H9 (cell line): ENCODE results near the gene PCDH10. TPM values are rescaled to one million over a fixed set of nuclear protein-coding genes. Genes with fewer than 3 reads are reported as not detected.
A peak's percentile ranks its signal among the peaks of the same experiment; 100 is the strongest.

Experiments
- DNase-seq: peaks from one replicate; pipeline ENCODE4 v3.0.0-alpha.2; 2017
- H2AFZ ChIP-seq: one replicate; pipeline ENCODE4 v1.6.1; 2013; ENCODE audit warnings: mild to moderate bottlenecking, low read length, control low read depth, moderate library complexity
- H2AK5ac ChIP-seq: 2 replicates; pipeline ENCODE4 v1.6.1; 2013; ENCODE audit warnings: low read length, control low read depth, mixed read lengths; ENCODE audit not compliant: insufficient read length
- H2BK120ac ChIP-seq: one replicate; pipeline ENCODE4 v1.6.1; 2013; ENCODE audit warnings: low read depth, mild to moderate bottlenecking, low read length, control low read depth, inconsistent platforms; ENCODE audit not compliant: poor library complexity, severe bottlenecking
- H2BK12ac ChIP-seq: 2 replicates; pipeline ENCODE4 v1.6.1; 2013; ENCODE audit warnings: low read length, control low read depth, mixed read lengths, low read depth; ENCODE audit not compliant: insufficient read length
- H2BK15ac ChIP-seq: 2 replicates; pipeline ENCODE4 v1.6.1; 2013; ENCODE audit warnings: low read depth, low read length, control low read depth
- H2BK20ac ChIP-seq: one replicate; pipeline ENCODE4 v1.6.1; 2013; ENCODE audit warnings: low read depth, mild to moderate bottlenecking, low read length, control low read depth, inconsistent platforms; ENCODE audit not compliant: poor library complexity, severe bottlenecking
- H2BK5ac ChIP-seq: 2 replicates; pipeline ENCODE4 v1.6.1; 2013; ENCODE audit warnings: low read length, control low read depth, mixed read lengths; ENCODE audit not compliant: insufficient read length
- H3K14ac ChIP-seq: 2 replicates; pipeline ENCODE4 v1.6.1; 2013; ENCODE audit warnings: low read length, control low read depth; ENCODE audit not compliant: insufficient read depth
- H3K18ac ChIP-seq: 2 replicates; pipeline ENCODE4 v1.6.1; 2013; ENCODE audit warnings: low read depth, mild to moderate bottlenecking, mixed read lengths, low read length, control low read depth; ENCODE audit not compliant: insufficient read length
- H3K23ac ChIP-seq: 2 replicates; pipeline ENCODE4 v1.6.1; 2013; ENCODE audit warnings: low read length, control low read depth, mixed read lengths, low read depth; ENCODE audit not compliant: insufficient read length
- H3K23me2 ChIP-seq: 2 replicates; pipeline ENCODE4 v1.6.1; 2013; ENCODE audit warnings: low read depth, mild to moderate bottlenecking, mixed read lengths, low read length, control low read depth; ENCODE audit not compliant: insufficient read length, poor library complexity, severe bottlenecking
- H3K27ac ChIP-seq: 2 replicates; pipeline ENCODE4 v1.5.1; 2013; ENCODE audit warnings: low read length, control low read depth, mixed read lengths, low read depth; ENCODE audit not compliant: insufficient read length
- H3K27me3 ChIP-seq: 2 replicates; pipeline ENCODE4 v1.6.1; 2013; ENCODE audit warnings: low read length, control low read depth, inconsistent platforms; ENCODE audit not compliant: insufficient read depth
- H3K4ac ChIP-seq: 2 replicates; pipeline ENCODE4 v1.6.1; 2013; ENCODE audit warnings: low read depth, mild to moderate bottlenecking, control low read depth, inconsistent platforms, low read length, moderate library complexity
- H3K4me1 ChIP-seq: 2 replicates; pipeline ENCODE4 v1.6.1; 2013; ENCODE audit warnings: low read length, control low read depth, inconsistent platforms; ENCODE audit not compliant: insufficient read depth
- H3K4me2 ChIP-seq: 2 replicates; pipeline ENCODE4 v1.6.1; 2013; ENCODE audit warnings: low read length, control low read depth, mixed read lengths; ENCODE audit not compliant: insufficient read length, insufficient read depth
- H3K56ac ChIP-seq: 2 replicates; pipeline ENCODE4 v1.6.1; 2013; ENCODE audit warnings: low read depth, mild to moderate bottlenecking, mixed read lengths, low read length, control low read depth; ENCODE audit not compliant: insufficient read length
- H3K79me1 ChIP-seq: 2 replicates; pipeline ENCODE4 v1.6.1; 2013; ENCODE audit warnings: low read depth, mild to moderate bottlenecking, moderate library complexity, low read length, control low read depth, inconsistent platforms; ENCODE audit not compliant: insufficient read depth, poor library complexity, severe bottlenecking
- H3K79me2 ChIP-seq: 2 replicates; pipeline ENCODE4 v1.6.1; 2013; ENCODE audit warnings: low read length, control low read depth, inconsistent platforms; ENCODE audit not compliant: insufficient read depth
- H3K9ac ChIP-seq: 2 replicates; pipeline ENCODE4 v1.6.1; 2013; ENCODE audit warnings: low read length, control low read depth, mixed read lengths; ENCODE audit not compliant: insufficient read length; ENCODE audit errors: extremely low read depth
- H3K9me3 ChIP-seq: one replicate; pipeline ENCODE4 v1.6.1; 2013; ENCODE audit warnings: low read depth, low read length, inconsistent platforms; ENCODE audit not compliant: control insufficient read depth
- H3T11ph ChIP-seq: one replicate; pipeline ENCODE4 v1.6.1; 2013; ENCODE audit warnings: mild to moderate bottlenecking, low read length, control low read depth, inconsistent platforms
- H4K20me1 ChIP-seq: one replicate; pipeline ENCODE4 v1.6.1; 2013; ENCODE audit not compliant: control insufficient read depth, insufficient read length, insufficient read depth
- H4K5ac ChIP-seq: 2 replicates; pipeline ENCODE4 v1.6.1; 2013; ENCODE audit warnings: low read depth, mild to moderate bottlenecking, mixed read lengths, low read length, control low read depth; ENCODE audit not compliant: insufficient read length
- H4K8ac ChIP-seq: replicated peaks from 2 replicates; pipeline ENCODE4 v1.6.1; 2013; ENCODE audit warnings: low read length, control low read depth, mixed read lengths, low read depth; ENCODE audit not compliant: insufficient read length
- H4K91ac ChIP-seq: 2 replicates; pipeline ENCODE4 v1.6.1; 2013; ENCODE audit warnings: low read depth, mild to moderate bottlenecking, moderate library complexity, mixed read lengths, low read length, control low read depth; ENCODE audit not compliant: insufficient read length
- H3K27ac Mint-ChIP-seq, 3 experiments: 2 replicates in 2 of 3; 3 replicates in 1 of 3; pipeline ENCODE4 v1.8.0; 2020 to 2021; ENCODE audit warnings: mixed read lengths in 3 of 3, mild to moderate bottlenecking in 1 of 3, moderate library complexity in 1 of 3
- H3K27me3 Mint-ChIP-seq: 2 replicates; pipeline ENCODE4 v1.8.0; 2021; ENCODE audit warnings: low read depth, mild to moderate bottlenecking, moderate library complexity, mixed read lengths
- H3K36me3 Mint-ChIP-seq, 3 experiments: 2 replicates in 2 of 3; 3 replicates in 1 of 3; pipeline ENCODE4 v1.8.0; 2020 to 2021; ENCODE audit warnings: low read depth in 3 of 3, mixed read lengths in 3 of 3; ENCODE audit not compliant: insufficient read depth in 1 of 3
- H3K4me1 Mint-ChIP-seq, 2 experiments: 2 replicates each; pipeline ENCODE4 v1.8.0; 2020; ENCODE audit warnings: mixed read lengths in 2 of 2
- H3K4me3 Mint-ChIP-seq, 2 experiments: 2 replicates in 1 of 2; 3 replicates in 1 of 2; pipeline ENCODE4 v1.8.0; 2020 to 2021; ENCODE audit warnings: mild to moderate bottlenecking in 2 of 2, mixed read lengths in 2 of 2, moderate library complexity in 1 of 2
- H3K9me3 Mint-ChIP-seq, 2 experiments: 2 replicates in 1 of 2; 3 replicates in 1 of 2; pipeline ENCODE4 v1.8.0; 2020; ENCODE audit warnings: mild to moderate bottlenecking in 2 of 2, mixed read lengths in 2 of 2, moderate library complexity in 1 of 2
- WGBS: extraction: QIAGEN DNeasy Blood & Tissue Kit; methylation state at CpG from one replicate; pipeline ENCODE4 v1.1.7; 2013; ENCODE audit warnings: missing lambda C conversion rate, low lambda C conversion rate, mixed read lengths; ENCODE audit not compliant: insufficient read length; ENCODE audit errors: extremely low coverage; 5-methylcytosine and 5-hydroxymethylcytosine counted together
- total RNA-seq: library from RNA; stranded (reverse); gene quantifications from 2 replicates; pipeline ENCODE4 v1.2.1, GENCODE V29; 2021
- TF ChIP-seq, protein P1 (sequence below): fragments of 200-600 bp; sonication (generic); conservative IDR thresholded peaks from 3 replicates; pipeline ENCODE4 v1.8.0; 2021; ENCODE audit warnings: antibody characterized with exemption, mild to moderate bottlenecking

The PCDH10 gene
- total RNA-seq, 1 experiment from 2014 or later, result 8.1 TPM

GRCh38 chr4:133145758-133146573 is 3.1 kb upstream of the PCDH10 start:
- Histone ChIP-seq H3K14ac (no peak overlapping the region), H2BK20ac (no peak overlapping the region), H3K56ac (no peak overlapping the region), H3K79me2 (no peaks in the 10 kb centered on the region), H3K9ac (no peak overlapping the region), H3K23ac (no peak overlapping the region), H3K27ac (no peak overlapping the region), H2BK120ac (no peak overlapping the region), H3K9me3 (no peaks in the 10 kb centered on the region), H3T11ph (no peak overlapping the region), H2BK5ac (no peak overlapping the region), H2BK15ac (no peak overlapping the region), H3K4ac (no peak overlapping the region), H2AK5ac (no peak overlapping the region), H2BK12ac (no peak overlapping the region), H3K4me2 (peak overlapping the region; percentile 98), H3K23me2 (peaks cover 49% of the 10 kb centered on the region), H3K27me3 (peaks cover 17% of the 10 kb centered on the region; the same call in 1 of the 2 replicates), H4K20me1 (no peaks in the 10 kb centered on the region), H2AFZ (peak overlapping the region; percentile 35), H4K5ac (no peak overlapping the region), H3K4me1 (no peaks in the 10 kb centered on the region), H4K8ac (no peak overlapping the region), H3K18ac (no peak overlapping the region), H4K91ac (no peak overlapping the region), H3K79me1 (no peaks in the 10 kb centered on the region)
- no peaks in the 10 kb centered on the region; a peak in 1 of 7 replicates for H3K36me3 Mint-ChIP-seq
- H3K9me3 Mint-ChIP-seq, result peaks cover 0 to 6% of the 10 kb centered on the region in 2 experiments; a peak in 3 of 5 replicates
- WGBS, result no CpG with 5 or more reads among the region's 10 CpGs
- no peak for DNase-seq
- H3K4me1 Mint-ChIP-seq, result peaks cover 38 to 46% of the 10 kb centered on the region in 2 experiments
- no peak overlapping the region for H3K27ac Mint-ChIP-seq
- peaks cover 48% of the 10 kb centered on the region for H3K27me3 Mint-ChIP-seq
- TF ChIP-seq, protein P1, sequence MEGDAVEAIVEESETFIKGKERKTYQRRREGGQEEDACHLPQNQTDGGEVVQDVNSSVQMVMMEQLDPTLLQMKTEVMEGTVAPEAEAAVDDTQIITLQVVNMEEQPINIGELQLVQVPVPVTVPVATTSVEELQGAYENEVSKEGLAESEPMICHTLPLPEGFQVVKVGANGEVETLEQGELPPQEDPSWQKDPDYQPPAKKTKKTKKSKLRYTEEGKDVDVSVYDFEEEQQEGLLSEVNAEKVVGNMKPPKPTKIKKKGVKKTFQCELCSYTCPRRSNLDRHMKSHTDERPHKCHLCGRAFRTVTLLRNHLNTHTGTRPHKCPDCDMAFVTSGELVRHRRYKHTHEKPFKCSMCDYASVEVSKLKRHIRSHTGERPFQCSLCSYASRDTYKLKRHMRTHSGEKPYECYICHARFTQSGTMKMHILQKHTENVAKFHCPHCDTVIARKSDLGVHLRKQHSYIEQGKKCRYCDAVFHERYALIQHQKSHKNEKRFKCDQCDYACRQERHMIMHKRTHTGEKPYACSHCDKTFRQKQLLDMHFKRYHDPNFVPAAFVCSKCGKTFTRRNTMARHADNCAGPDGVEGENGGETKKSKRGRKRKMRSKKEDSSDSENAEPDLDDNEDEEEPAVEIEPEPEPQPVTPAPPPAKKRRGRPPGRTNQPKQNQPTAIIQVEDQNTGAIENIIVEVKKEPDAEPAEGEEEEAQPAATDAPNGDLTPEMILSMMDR, result no peak
- peak overlapping the region; percentile 82 to 92 for H3K4me3 Mint-ChIP-seq
